ENCODE data around the gene OTOA.

- no peak for TF ChIP-seq REST (IDR thresholded peaks at IDR 0.05; ENCODE audit: low read depth)
- no peak for TF ChIP-seq MAX (IDR thresholded peaks at IDR 0.05)
- no peak for TF ChIP-seq EP300 (IDR thresholded peaks at IDR 0.05; ENCODE audit: borderline replicate concordance)
- no peak for TF ChIP-seq RAD21 (IDR thresholded peaks at IDR 0.05; ENCODE audit: low read depth)
- no peak for TF ChIP-seq CREB1 (IDR thresholded peaks at IDR 0.05; ENCODE audit: low read depth)
Observed at GRCh38 chr16:21642861-21643260, 20.9 kb upstream of the OTOA start.

Data from Ishikawa (cell line).